ENCODE results near the gene ADNP2. TPM values are rescaled to one million over a fixed set of nuclear protein-coding genes. Genes with fewer than 3 reads are reported as not detected.

The ADNP2 gene
- total RNA-seq, 1 donor from 2014 or later: 31.0 TPM

GRCh38 chr18:80124131-80124530 is 15.1 kb downstream of the ADNP2 start:
- Mint-ChIP-seq H3K36me3 (ENCODE audit: unreplicated experiment) (no peaks in the 10 kb centered on the region), H3K27me3 (ENCODE audit: unreplicated experiment) (no peaks in the 10 kb centered on the region), H3K27ac (ENCODE audit: unreplicated experiment) (no peak overlapping the region), H3K9me3 (ENCODE audit: unreplicated experiment) (peaks cover 8% of the 10 kb centered on the region), H3K4me3 (ENCODE audit: unreplicated experiment) (no peak overlapping the region), H3K4me1 (ENCODE audit: low read depth, unreplicated experiment) (peaks cover 2% of the 10 kb centered on the region)
- TF ChIP-seq CTCF (IDR thresholded peaks at IDR 0.05; ENCODE audit: partially characterized antibody, unreplicated experiment): no peak
- DNase-seq: no peak

GRCh38 chr18:80126797-80127196 is 17.7 kb downstream of the ADNP2 start:
- H3K9me3 Mint-ChIP-seq (ENCODE audit: unreplicated experiment): peaks cover 4% of the 10 kb centered on the region
- no peak for DNase-seq
- TF ChIP-seq CTCF (IDR thresholded peaks at IDR 0.05; ENCODE audit: partially characterized antibody, unreplicated experiment): no peak
- H3K27me3 Mint-ChIP-seq (ENCODE audit: unreplicated experiment): peaks cover 1% of the 10 kb centered on the region
- H3K27ac Mint-ChIP-seq (ENCODE audit: unreplicated experiment): no peak overlapping the region
- no peaks in the 10 kb centered on the region for H3K36me3 Mint-ChIP-seq (ENCODE audit: unreplicated experiment)
- H3K4me1 Mint-ChIP-seq (ENCODE audit: low read depth, unreplicated experiment): peaks cover 11% of the 10 kb centered on the region
- no peak overlapping the region for H3K4me3 Mint-ChIP-seq (ENCODE audit: unreplicated experiment)

GRCh38 chr18:80127635-80128034 is 18.6 kb downstream of the ADNP2 start:
- Mint-ChIP-seq H3K9me3 (ENCODE audit: unreplicated experiment) (peaks cover 4% of the 10 kb centered on the region), H3K36me3 (ENCODE audit: unreplicated experiment) (no peaks in the 10 kb centered on the region), H3K4me1 (ENCODE audit: low read depth, unreplicated experiment) (peaks cover 16% of the 10 kb centered on the region), H3K4me3 (ENCODE audit: unreplicated experiment) (no peak overlapping the region), H3K27me3 (ENCODE audit: unreplicated experiment) (peaks cover 1% of the 10 kb centered on the region), H3K27ac (ENCODE audit: unreplicated experiment) (no peak overlapping the region)
- no peak for TF ChIP-seq CTCF (IDR thresholded peaks at IDR 0.05; ENCODE audit: partially characterized antibody, unreplicated experiment)
- DNase-seq: no peak

GRCh38 chr18:80129672-80130367 is 20.8 kb downstream of the ADNP2 start:
- Mint-ChIP-seq H3K4me1 (ENCODE audit: low read depth, unreplicated experiment) (peaks cover 31% of the 10 kb centered on the region), H3K9me3 (ENCODE audit: unreplicated experiment) (peaks cover 4% of the 10 kb centered on the region), H3K27ac (ENCODE audit: unreplicated experiment) (no peak overlapping the region), H3K36me3 (ENCODE audit: unreplicated experiment) (peaks cover 5% of the 10 kb centered on the region), H3K27me3 (ENCODE audit: unreplicated experiment) (peaks cover 1% of the 10 kb centered on the region), H3K4me3 (ENCODE audit: unreplicated experiment) (no peak overlapping the region)
- no peak for TF ChIP-seq CTCF (IDR thresholded peaks at IDR 0.05; ENCODE audit: partially characterized antibody, unreplicated experiment)
- DNase-seq: no peak

GRCh38 chr18:80130555-80130954 is 21.5 kb downstream of the ADNP2 start:
- peaks cover 5% of the 10 kb centered on the region for H3K36me3 Mint-ChIP-seq (ENCODE audit: unreplicated experiment)
- DNase-seq: no peak

More at GRCh38 chr18:80130555-80130954, 21.5 kb downstream of the ADNP2 start:
- H3K27ac Mint-ChIP-seq (ENCODE audit: unreplicated experiment): no peak overlapping the region
- H3K4me1 Mint-ChIP-seq (ENCODE audit: low read depth, unreplicated experiment): peaks cover 38% of the 10 kb centered on the region
- H3K27me3 Mint-ChIP-seq (ENCODE audit: unreplicated experiment): peaks cover 1% of the 10 kb centered on the region
- peaks cover 4% of the 10 kb centered on the region for H3K9me3 Mint-ChIP-seq (ENCODE audit: unreplicated experiment)
- H3K4me3 Mint-ChIP-seq (ENCODE audit: unreplicated experiment): no peak overlapping the region
- TF ChIP-seq CTCF (IDR thresholded peaks at IDR 0.05; ENCODE audit: partially characterized antibody, unreplicated experiment): no peak
